GM19238 (cell line): ENCODE measurements around the gene UBE2O.

Experiments
- DNase-seq: peaks from one replicate; pipeline ENCODE4 v3.0.0; 2011; ENCODE audit warnings: low spot score; ENCODE audit not compliant: insufficient read length

Gene UBE2O

GRCh38 chr17:76441686-76442340 lies 11.1 kb downstream of the UBE2O start:
- no peak for DNase-seq

GRCh38 chr17:76440751-76441362 lies 12.1 kb downstream of the UBE2O start:
- DNase-seq = no peak

GRCh38 chr17:76439314-76439928 lies 13.5 kb downstream of the UBE2O start:
- DNase-seq = no peak

GRCh38 chr17:76438906-76439305 lies 14.0 kb downstream of the UBE2O start:
- DNase-seq = no peak

GRCh38 chr17:76437467-76438402 lies 15.2 kb downstream of the UBE2O start:
- DNase-seq = no peak

GRCh38 chr17:76435751-76436150 lies 17.2 kb downstream of the UBE2O start:
- no peak for DNase-seq

- no peak for DNase-seq
These were observed 18.1 kb downstream of the UBE2O start for GRCh38 chr17:76434870-76435269.

- DNase-seq = no peak
These were observed 19.3 kb downstream of the UBE2O start for GRCh38 chr17:76433693-76434092.

GRCh38 chr17:76432712-76433336 lies 20.1 kb downstream of the UBE2O start:
- DNase-seq = no peak

GRCh38 chr17:76432004-76432403 lies 20.9 kb downstream of the UBE2O start:
- DNase-seq = no peak

GRCh38 chr17:76431509-76431908 lies 21.4 kb downstream of the UBE2O start:
- no peak for DNase-seq

- no peak for DNase-seq
These were observed 24.4 kb downstream of the UBE2O start for GRCh38 chr17:76428511-76428910.

- DNase-seq = no peak
These were observed 25.3 kb downstream of the UBE2O start for GRCh38 chr17:76427501-76428231.

GRCh38 chr17:76426853-76427252 lies 26.1 kb downstream of the UBE2O start:
- no peak for DNase-seq

GRCh38 chr17:76422860-76423259 lies 30.1 kb downstream of the UBE2O start:
- DNase-seq = no peak

- DNase-seq = no peak
These were observed 30.5 kb downstream of the UBE2O start for GRCh38 chr17:76422406-76422805.

- no peak for DNase-seq
These were observed 31.9 kb downstream of the UBE2O start for GRCh38 chr17:76421044-76421407.

GRCh38 chr17:76420356-76421043 lies 32.5 kb downstream of the UBE2O start:
- DNase-seq = no peak

- no peak for DNase-seq
These were observed 33.2 kb downstream of the UBE2O start for GRCh38 chr17:76419576-76420260.
